T follicular helper cell (primary cell): ENCODE results near the gene KIRREL3.

ENCODE experiments used
- DNase-seq: peaks from one replicate; pipeline ENCODE4 v3.0.0-alpha.2; 2020; ENCODE audit warnings: low read depth

Gene KIRREL3

DNA sequence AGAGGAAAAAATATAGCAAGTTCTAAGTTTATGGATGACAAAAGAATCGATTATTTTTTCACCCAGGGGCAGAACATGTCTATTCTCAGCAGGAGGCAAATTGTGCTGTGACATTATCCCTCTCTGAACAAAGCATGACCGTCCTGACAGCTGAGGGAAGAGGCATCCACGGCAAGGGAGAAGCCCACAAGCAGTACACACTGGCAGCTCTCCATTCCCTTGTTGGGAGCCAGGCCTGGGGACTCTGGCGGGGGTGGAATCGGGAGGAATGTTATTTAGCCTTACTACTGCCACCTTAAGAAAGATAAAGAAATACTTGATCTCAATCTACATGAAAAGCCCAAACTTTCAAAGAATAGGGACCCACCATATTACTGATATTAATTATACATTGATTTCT is 3.4 kb downstream of the KIRREL3 start:
- no peak for DNase-seq

DNA sequence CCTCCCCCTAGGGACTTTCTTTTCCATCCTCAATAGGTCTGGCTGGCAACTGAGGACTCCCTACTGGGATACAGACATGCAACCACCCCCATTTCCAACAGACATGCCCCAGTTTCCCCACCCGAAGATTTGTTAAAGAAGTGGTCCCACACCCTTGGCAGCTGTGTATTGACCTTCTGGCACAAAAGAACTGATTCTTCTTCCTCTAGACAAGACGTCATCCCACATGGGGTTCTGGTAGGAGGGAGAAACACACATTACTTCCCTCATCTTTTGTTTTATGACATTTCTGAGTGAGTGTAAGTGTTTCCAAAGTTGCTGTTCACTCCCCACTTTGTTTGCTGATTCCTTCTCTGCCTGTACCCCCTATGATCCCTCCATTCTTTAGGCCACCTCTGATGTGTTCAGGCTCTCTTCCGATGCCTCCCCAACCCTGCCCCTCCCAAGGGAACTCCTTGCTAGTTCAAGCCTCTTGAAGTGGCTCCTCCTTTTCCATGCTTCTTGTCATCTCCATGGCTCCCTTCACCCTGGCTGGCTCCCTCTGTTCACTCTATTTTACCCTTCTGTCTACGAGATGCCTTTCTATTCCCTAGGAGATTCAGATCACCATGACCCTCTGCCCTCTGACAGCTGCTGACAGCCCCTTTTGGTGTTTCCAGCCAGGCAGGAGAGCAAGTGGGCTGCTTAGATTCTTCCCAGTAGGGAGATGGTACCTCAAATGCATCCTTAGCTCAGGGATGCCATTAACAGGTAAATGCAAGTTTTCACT is 4.3 kb downstream of the KIRREL3 start:
- DNase-seq, result no peak

DNA sequence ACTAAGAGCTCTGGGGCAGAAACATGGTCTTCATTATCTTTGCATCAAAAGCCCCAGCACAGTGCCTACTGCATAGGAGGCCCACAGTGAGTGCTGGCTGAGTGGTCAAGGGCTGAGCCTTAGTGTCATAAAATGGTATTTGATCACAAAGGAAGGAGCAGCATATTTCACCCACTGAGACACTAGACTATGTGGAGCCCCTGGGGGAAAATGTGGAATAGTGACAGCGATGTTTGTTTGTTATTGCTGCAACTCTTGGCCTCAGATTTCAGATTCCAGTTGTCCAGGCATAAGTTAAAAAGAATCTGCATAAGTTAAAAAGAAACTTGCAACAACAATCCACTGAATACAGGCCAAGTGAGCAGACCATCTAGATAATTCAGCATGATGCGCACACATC is 7.0 kb downstream of the KIRREL3 start:
- no peak for DNase-seq

DNA sequence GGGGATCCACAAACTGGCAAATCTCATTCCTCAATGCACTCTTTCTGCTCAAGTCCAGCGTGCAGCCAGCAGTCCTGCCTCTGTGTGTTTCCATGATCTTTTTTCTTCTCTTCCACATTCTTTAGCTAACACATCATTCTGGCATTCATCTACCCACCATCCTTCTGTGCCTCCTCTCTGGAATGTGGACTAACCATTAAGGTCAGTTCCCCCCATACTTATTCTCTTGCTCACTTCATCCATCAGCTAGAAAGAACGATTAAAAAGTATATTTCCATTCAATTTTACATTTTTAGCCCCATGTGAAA is 7.8 kb downstream of the KIRREL3 start:
- no peak for DNase-seq

DNA sequence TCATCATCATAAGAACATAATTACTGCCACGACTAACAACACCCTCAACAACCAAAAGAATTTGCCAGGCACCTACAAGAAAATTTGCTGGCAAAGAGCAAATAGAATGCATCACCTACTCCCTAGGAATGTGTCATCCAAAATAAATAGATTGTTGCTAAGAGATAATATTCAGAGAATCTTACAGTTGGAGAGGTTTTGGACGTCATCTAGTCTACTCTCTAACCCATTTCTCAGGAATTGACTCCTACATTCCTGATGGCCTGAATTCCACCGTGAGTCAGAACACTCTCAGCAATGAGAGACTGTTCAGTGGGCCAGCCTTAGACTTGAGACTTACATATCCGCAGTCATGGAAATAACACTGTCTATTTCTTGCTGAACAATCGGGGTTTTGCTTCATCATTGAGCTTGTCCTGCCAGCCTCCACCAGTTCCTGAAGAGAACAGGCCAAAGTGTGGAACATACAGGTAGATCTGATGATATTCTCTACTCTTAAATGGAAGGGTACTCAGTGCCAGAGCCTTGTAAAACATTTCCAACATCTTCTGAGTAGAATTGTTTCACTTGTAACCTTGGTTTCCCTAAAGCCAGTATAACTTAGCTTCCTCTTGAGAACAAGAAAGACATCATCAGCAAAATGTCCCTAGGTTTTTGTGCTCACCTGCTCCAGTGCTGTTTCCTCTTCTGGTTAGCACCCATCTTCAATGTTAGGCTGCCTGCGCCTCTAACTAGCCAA is 8.3 kb downstream of the KIRREL3 start:
- no peak for DNase-seq

DNA sequence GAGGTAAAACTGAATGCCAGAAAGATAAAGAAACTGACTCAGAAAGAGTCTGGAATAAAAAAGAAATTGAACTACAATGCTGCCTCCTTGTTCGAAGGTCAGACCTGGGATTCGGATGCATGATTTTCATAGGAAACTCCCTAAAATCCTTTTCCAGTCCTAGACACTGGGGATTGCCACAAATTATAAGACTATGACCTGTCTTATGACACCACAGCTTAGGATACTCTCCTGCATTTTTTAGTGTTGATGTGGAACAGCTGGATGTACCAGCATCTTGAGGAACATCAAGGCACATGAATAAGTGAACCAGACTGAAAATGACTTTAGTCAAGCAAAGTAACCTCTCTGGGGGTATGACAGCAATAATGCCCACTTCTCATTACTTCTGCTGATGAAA is 9.0 kb downstream of the KIRREL3 start:
- DNase-seq, result no peak

DNA sequence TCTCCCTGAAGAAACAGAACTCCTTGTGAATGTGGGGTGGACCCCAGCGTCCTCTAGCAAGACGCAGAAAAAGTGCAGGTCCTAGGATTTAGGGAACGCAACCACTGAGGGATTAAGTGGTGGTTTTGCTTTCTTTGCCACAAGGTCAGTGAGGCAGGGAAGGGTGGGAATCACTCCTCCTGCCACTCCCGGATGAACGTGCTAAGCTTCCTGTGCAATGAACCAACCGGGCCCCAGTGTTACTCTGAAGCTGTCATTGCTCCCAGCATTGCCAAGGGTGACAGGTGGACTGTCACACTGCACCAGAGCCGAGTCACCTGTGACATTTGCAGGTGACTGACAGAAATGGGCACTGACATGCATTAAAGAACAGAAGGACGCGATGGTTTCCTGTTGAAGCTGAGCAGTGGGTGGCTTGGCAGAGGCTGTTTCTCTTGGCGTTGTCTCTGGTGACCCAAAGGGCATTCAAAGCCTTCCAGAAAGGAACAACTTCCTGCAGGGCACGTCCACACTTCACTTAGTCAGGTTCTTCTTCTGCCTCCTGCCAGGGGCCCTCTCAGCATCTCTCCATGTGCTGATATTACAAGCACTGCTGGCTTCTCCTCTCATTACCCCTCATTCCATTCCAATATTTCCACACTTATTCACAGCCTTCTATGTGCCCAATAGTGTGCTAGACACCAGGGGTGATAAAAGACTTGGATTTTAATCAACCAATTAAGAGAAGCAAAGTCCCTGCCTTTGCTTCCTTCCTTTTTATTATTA is 9.7 kb downstream of the KIRREL3 start:
- no peak for DNase-seq

DNA sequence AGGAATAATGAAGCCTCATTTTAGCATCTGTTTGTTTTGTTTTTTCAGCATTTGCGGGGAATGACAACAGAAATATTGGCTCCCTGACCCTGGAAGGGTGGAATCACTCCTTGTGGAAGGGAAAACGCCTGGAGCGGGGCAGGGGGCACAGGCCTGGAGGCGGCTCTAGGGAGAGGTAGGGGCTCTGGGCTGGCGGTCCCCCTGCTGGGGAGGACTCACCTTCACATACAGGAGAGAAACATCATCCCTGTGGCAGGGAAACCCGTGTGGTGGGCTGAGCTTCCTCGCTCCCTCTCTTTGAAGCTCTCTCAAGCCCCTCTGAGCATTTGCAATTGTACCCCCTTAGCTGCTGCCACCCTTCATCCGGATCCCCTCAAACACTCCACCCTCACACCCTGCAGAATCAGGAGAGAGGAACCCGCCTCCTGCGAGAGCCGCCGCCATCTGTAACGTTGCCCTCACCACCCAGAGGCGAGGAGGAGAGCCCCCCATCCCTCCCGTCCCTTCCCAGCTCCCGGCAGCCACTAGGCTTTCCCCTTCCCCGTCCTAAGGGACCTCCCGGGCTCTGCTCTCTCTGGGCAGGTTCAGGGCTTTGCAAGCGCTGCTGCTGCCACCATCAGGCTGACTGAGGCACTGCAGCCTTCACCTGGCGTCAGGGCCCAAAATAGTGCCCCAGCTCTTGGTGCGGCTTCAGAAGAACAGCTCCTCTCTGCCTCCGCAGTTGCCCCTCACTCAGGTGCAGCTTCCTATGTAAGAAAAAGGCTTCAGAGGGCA is 10.4 kb downstream of the KIRREL3 start:
- peak; percentile 15 for DNase-seq

DNA sequence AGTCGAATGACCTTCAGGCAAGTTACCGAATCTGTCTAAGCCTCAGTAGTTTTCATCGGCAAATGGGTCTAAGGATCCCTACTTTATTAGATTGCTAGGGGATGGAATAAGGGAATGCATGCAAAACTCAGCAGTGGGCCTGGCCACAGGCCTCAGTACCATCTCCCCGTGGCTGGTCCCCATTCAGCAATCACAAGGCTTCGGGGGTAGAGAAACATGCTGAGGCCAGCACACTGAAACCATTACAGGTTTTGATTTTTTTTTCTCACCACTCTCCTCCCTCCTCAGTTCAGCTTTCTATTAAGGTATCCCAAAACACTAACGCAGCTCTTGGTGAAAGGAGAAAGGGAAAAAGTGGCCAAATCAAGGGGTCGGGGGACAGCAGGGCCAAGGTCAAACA is 11.9 kb downstream of the KIRREL3 start:
- no peak for DNase-seq

DNA sequence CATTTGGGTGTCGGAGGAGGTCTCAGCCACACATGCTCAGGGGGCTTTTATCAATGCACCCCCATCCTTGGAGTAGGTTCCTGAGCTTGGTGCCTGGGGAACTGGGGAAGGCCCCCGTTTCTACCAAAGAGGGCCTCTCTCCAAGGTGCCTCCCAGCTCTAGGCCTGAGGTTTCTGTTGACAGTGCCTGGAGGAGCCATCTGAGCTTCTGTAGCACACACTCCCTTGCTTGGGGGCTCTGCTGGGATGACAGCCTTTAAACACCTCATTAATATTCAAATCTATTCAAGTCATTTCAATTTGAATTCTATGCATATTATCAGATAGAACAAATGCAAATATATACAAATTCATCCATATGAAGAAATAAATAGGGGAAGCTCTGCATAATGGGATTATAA is 18.9 kb downstream of the KIRREL3 start:
- DNase-seq, result no peak

DNA sequence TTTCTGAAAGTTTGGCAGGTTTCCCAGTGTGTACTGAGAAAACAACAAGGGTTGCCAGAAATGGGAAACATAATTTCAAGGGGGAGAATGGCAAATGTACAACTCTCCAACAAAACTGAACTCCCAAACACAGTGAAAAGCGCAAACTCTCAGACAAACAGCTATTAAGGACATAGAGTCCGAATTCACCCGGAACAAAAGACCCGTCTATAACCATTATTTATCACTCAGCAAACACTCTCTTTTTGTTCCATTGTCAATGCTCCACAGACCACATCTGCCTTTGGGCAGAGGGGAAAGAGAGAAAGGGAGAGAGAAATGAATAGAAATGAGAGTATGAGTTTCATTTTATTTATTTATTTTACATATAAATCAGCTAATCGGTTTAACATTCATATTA is 21.7 kb downstream of the KIRREL3 start:
- no peak for DNase-seq

DNA sequence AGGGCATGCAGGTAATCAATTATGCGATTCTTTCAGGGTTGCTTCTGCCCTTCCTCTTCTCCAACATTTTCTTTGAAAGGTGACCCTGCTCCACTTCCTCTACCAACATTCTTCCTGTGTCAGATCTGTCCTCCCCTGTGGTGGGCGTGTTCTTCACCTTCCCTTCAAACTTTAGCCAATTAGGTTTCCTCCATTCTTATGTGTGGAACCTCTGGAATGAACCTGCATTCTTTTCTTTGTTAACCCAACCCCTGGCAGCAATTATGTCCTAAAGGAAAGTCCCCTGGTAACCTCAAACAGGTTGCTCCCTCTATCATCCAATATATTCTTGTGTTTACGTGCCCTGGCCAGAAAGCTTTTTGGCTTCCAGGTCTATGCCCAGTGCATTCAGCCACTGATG is 22.4 kb downstream of the KIRREL3 start:
- DNase-seq, result no peak

DNA sequence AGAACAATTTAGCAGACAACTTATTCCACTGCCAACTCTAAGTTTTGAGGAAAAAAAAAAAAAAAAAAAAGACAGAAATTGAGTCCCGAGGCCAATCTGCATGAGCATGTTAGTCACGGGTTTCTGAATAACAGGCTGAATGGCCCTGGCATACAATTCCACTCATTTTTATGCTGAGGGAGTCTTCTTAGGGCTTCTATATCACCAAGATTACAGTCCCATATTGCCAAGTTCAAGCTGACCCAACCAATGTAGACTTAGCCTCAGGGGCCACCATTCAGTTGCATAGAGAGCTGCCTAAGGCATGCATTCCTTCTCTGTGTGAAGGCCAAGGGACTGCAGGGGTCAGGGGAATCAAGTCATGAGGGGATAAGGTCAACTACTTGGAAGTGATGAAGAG is 27.5 kb downstream of the KIRREL3 start:
- DNase-seq, result no peak

DNA sequence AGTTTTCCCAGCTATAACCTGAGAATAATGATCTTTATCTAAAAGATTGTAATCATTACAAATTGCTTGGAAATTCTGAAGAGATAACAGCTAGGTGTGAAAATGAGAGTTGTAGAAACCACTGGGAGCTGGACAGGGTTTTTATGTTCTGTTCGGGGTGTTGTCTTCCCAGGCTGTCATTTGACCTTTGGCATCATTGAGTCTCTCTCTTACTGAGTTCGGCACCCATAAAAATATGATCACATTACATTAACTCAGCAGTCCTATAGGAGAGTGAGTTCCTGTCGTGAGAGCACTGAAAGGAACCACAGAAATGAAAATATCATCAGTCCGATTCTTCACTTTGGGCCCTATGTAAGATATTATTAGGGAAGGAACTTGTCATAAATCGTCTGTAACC is 29.3 kb downstream of the KIRREL3 start:
- DNase-seq, result no peak

DNA sequence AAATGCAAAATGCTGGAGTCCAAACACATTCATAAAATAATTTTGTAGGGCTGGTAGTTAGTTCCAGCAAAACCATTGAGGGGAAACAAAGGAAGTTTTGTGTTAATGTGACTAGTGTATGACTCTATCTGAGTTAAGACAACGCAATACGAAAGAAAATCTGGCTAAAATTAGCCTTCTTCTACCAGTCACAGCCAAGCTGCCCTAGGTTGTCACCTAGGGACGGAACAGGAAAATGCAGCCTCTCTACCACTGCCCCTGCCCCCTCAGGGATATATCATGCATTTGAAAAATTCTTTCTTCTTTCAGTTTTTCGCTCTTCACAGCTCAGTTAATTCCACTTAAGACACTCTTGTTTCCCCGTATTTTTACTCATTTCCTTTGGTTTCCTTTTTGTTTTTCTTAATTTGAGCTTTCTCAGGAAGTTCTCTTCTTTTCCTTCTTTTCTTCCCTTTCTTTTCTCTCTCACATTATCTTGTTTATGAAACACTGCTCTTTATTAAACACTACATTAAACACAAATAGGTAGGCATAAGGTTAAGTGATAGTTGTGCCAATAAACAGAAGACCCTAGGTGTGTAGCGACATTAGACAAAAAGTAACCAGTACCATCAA is 30.6 kb downstream of the KIRREL3 start:
- DNase-seq, result no peak

DNA sequence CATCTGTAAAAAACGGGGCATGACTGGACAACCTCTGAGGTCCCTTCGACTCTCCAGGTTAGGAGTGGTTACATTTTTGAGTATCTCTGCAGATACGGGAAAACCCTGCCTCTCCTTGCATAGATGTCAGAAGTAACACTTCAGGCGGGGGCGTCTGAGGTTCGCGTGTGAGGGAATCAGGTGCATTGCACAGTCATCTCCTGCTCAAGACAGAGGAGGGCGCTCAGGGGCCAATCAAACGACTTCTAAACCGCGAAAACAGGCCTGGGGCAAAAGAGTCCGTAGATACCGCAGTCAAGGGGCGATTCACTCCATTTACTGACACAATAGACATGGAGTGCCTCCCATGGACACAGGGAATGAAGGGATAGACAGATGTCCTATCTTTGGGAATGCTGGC is 31.7 kb downstream of the KIRREL3 start:
- DNase-seq, result no peak

DNA sequence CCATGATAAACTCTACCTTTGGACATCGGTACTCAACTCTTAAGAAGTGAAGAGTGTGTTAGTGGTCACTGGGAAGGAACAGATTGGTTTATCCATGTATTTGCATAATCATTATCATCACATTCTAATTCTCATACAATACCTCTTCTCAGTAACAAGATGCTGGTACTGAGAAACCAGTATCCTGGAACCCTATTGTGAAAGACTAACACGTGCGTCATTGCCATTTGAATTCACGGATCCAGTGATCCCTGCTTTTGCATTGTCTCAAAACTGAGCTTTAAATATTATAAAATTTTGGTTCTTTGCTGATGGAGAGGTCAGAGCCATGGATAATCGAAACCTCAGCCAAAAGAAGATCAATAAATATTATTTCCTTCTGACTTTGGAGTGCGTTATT is 35.2 kb downstream of the KIRREL3 start:
- DNase-seq, result no peak

DNA sequence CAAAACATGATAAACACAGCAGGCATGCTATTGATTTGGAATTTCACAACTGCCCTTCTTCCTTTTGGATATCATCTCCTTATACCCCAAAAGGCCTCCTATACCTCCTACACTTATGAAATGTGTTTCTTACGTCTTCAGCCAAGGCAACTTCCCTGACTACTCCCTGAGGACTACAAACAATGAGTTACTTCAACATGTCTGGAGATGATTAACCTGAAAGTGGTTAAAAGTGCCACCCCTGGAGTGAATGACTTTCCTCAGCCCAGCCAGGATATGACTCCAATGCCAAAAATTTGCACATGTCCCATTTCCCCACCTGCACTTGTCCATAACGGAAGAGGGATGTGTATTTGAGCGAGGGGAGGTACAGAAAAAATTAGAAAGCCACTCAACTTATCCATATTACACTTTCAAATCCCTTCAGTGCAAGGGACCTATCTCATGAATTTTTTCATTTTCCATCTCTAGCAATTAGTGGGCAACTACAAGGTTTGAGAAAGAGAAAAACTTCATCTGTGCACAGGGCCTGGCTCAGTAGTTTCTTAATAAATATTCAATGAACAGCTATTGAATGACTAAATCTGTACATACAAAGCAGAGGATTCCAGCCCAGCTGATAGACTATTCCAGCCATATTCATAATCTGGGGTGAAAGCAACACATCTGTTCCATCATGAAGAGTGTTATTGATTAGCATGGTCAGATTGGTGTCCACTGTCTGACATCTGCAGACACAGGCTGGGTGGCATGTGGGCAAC is 36.8 kb downstream of the KIRREL3 start:
- no peak for DNase-seq

DNA sequence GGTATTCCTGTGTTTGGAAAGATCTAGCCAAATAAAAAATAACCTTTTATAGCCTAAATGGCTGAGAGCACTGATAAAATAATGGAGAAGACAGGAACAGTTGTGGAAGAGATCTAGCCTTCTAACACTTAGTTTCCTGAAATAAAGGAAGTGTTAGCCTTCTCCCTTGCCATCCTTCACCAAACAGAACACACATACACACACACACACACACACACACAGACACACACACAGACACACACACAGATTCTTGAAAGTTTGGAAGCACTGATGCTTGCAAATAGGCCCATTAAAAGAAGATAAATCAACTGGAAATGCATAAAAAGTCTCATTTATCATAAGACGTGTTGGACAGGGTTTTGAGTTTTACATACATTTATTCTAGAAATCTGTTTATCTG is 37.5 kb downstream of the KIRREL3 start:
- no peak for DNase-seq

DNA sequence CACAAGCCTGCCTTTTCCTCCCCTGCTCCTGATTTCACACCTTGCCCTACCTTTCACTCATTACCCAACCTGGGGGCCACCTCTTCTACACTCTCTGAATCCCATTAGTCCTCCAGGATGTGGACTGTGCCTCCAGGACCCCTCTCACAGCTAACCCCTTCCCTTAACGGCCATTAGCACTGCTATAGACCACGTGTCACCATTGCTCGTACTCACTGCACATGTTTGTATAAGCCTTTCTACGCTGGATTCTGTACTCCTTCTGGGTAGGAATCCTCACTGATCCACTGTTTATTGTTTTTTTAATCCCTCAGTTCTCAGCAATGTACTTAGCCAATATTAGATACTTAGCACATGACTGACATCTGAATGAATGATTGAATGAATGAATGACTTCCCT is 40.9 kb downstream of the KIRREL3 start:
- no peak for DNase-seq

DNA sequence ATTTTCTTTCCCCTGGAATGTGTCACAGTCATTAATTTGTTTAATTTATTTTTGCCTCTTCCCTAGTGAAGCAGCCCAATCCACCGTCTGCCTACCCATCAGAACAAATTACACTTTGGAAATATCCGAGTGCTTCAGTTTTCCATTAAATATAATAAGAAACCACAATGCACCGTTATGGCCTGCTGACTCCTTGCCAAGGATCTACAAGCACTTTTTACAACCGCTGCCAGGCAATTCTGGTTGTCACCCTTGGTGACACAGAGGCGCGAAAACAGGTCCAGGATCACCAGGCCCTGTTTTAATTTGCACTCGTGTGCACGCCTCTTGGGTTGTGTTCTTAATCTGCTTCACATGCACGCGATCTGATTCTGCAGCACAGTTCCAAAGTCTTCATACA is 43.9 kb downstream of the KIRREL3 start:
- DNase-seq, result no peak
